Heart left ventricle (tissue), 13 donors: ENCODE data around the gene CNTN4.

Source experiments
- POLR2A ChIP-seq, 2 donors: fragments of 450-650 bp; IDR thresholded peaks; one replicate each; pipeline ENCODE4 v1.6.1; 2017; ENCODE audit warnings: antibody characterized with exemption in 2 of 2, mild to moderate bottlenecking in 2 of 2, moderate library complexity in 2 of 2
- TF ChIP-seq, protein P1 (sequence below), 12 donors: fragments of 200-600 bp; sonication (generic) in 4 of 12; IDR thresholded peaks; one replicate each; pipeline versions ENCODE4 v1.5.0 to v1.8.0; 2018 to 2022; ENCODE audit warnings: antibody characterized with exemption in 12 of 12, mild to moderate bottlenecking in 5 of 12
- donor health status: ischemic (EF 13 %, LVEDD 7.1; RV severe dilation, severe dysfunction).
- donor health status: DM: no; HTN: yes; CAD: no.
- donor health status: DM: no; HTN: no; CAD: no.
- donor health status: ischemic (EF 25% LVEDD 6.9; RV normal size, moderate dysfunction).
- donor health status: ischemic (EF 25% LVEDD 5.7; RV mildly dilated, moderate dysfunction).
- donor health status: ischemic (EF 35%, LVEDD 5.7; RV mildly dilated, moderate dysfunction).
- donor health status: nonischemic (EF 11% LVEDD 7.7; RV severe dilation, severe dysfunction).
- donor health status: DM: yes; HTN: yes; CAD: no.
- donor health status: PGD.
- donor health status: ischemic (EF 29% LVEDD 5.4; RV normal size, mild dysfunction).
- donor health status: nonischemic (EF 23%, LVEDD 6.1; RV moderate dilation, normal function).

DNA sequence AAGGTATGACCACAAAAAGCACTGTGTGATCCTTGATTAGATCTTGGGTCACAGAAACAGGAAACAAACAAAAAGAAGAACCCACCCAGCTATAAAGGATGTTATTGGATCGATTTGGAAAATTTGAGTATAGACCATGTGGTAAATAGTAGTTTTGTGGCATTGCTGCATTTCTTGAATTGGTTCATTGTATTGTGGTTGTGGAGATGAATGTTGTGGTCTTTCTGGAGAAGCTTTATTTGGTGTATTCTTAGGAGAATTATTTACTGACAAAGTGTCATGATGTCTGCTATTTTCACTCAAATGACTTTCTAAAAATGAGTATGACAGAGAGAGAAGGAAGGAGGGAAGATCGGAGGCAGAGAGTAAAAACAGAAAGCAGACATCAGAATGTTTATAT, 406.2 kb downstream of the CNTN4 start:
- no peak for TF ChIP-seq POLR2A (IDR thresholded peaks at IDR 0.05)
- TF ChIP-seq, protein P1, sequence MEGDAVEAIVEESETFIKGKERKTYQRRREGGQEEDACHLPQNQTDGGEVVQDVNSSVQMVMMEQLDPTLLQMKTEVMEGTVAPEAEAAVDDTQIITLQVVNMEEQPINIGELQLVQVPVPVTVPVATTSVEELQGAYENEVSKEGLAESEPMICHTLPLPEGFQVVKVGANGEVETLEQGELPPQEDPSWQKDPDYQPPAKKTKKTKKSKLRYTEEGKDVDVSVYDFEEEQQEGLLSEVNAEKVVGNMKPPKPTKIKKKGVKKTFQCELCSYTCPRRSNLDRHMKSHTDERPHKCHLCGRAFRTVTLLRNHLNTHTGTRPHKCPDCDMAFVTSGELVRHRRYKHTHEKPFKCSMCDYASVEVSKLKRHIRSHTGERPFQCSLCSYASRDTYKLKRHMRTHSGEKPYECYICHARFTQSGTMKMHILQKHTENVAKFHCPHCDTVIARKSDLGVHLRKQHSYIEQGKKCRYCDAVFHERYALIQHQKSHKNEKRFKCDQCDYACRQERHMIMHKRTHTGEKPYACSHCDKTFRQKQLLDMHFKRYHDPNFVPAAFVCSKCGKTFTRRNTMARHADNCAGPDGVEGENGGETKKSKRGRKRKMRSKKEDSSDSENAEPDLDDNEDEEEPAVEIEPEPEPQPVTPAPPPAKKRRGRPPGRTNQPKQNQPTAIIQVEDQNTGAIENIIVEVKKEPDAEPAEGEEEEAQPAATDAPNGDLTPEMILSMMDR (IDR thresholded peaks at IDR 0.05), result no peak
